NK-92 treated with Interleukin-12 subunit alpha and Interleukin-12 subunit beta, amount 100 ng/mL, for 24 hours (cell line): ENCODE results near the gene MRFAP1.

Source experiments
- DNase-seq: peaks from one replicate; lab custom pipeline; 2025; lab: John Stamatoyannopoulos, UW

MRFAP1 gene

DNA sequence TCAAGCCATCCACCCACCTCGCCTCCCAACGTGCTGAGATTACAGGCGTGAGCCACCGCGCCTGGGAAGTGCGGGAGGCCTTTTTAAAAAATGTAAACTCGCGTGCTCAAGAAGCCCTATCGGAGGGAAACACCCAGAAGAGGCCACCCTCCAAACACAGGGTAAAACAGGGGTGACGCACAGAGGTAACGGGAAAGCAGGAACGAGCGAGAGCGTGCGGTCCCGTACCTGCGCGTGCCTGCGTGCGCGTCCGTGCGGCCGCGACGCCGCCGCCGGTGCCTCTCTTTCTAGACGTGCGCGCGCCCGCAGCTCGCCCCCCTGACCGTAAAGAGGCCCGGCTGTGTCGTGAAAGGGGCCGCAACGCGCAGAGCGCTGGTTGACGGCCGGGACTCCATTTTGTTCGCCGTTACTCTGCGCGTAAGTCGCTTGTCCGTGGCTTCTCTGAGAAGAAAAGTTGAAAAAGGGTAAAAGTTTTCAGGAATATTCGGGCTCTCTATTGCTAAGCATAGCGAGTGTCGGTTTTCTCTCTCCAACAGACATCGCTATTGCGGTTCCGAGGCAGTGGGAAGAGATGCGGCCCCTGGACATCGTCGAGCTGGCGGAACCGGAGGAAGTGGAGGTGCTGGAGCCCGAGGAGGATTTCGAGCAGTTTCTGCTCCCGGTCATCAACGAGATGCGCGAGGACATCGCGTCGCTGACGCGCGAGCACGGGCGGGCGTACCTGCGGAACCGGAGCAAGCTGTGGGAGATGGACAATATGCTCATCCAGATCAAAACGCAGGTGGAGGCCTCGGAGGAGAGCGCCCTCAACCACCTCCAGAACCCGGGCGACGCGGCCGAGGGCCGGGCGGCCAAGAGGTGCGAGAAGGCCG, at the start of gene MRFAP1:
MRFAP1 (plus strand) TSS at position 394 of the 872 bp plus-strand sequence; CDS start at position 572, 178 bp downstream.
- peak; percentile 86 for DNase-seq

DNA sequence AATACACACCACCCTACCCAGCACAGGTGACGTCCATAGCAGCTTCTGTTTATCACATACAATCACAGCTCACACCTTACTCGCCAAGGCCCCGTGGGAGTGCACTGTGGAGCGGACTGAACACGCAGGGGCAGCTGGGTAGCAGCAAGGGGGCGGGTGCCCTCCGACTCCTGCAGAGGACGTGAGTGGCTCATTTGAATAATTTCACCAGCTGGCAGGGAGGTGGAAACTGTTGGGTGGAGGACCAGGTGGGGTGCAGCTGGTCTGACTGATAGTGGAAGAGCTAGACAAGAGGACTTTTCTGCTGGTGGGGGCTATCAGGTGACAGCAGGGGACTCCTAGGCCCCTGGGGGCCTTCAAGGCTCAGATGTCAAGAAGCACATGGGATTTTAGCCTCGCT, 49.2 kb upstream of the MRFAP1 start:
- no peak for DNase-seq

DNA sequence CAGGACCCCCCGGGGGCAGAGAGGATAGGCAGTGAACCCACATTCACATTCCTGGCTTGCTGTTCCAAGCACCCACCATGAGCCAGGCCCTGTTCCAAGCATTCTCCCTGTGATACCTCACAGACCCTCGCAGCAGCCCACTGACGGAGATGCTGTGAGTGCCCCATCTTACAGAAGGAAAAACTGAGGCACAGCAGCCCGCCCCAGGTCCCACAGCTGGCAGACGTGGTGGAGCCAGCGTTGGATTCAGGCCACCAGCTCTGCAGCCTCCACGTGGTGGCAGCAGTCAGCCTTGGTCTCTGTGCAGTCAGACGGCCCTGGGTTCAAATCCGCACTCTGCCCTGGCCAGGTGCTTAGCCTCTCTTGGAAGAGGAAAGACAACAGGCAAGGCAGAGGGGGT, 48.7 kb upstream of the MRFAP1 start:
- no peak for DNase-seq

DNA sequence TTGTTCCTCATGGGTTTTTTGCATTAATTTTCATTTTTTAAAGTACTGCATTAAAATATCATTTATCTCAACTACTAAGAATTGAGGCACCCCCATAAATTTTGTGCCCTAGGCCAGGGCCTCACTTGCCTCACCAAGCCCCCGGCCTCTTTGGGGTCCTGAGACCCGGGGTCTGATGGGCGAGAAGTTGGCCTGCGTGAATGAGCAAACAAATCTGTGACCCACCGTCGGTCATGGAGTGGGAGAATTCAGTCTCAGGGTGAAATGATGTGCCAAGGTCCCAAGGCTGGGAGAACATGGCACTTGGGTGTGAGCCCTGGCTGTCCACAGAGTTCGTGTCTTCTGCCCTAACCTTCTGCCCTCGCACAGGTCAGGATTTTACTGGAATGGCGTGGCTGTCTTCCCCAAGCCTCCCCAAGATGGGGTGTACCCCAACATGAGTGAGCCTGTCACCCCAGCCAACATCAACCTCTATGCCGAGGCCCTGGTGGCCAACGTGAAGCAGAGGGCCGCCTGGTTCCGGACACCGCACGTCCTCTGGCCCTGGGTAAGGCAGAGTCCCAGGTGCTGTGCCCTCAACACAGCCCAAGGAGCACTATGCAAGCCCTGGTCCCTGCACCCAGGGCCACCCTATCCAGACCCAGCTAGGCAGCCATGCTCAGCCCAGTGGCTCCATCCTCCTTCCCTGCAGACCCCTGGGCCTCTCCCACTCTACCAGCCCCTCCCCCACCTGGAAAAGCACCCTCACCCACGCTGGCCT, 47.5 kb upstream of the MRFAP1 start:
- no peak for DNase-seq

DNA sequence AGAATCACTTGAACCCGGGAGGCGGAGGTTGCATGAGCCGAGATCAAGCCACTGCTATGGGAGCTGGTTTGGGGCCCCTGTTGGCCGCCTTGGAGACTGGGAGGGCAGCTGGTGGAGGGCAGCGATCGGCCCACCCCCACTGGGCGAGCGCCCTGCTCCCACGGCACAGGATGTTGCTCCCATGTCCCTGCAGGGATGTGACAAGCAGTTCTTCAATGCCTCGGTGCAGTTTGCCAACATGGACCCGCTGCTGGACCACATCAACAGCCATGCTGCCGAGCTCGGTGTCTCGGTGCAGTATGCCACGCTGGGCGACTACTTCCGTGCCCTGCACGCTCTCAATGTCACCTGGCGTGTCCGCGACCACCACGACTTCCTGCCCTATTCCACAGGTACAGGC, 46.1 kb upstream of the MRFAP1 start:
- DNase-seq, result no peak

DNA sequence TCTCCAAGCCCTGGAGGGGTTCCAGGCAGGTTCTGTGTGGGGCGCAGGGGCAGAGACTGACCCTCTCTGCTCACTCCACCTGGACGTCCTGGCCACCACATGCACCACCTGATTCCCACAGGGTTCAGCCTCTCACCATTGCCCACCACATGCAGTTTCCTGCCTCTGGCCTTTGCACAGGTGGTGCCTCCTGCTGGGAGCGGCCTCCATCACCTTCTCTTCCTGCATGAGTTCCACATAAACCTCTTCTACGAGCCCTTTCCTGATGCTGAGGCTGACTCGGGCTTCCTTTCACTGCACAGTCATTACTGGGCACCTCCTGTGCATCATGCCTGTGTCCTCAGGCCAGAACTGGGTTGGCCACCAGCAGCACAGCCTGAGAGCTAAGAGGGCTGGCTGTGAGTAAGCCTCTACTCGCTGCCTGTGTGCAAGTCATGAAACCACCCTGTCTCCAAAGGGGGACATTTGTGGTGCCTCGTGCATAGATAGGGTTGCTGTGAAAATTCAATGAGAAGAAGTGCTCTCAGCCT, 45.6 kb upstream of the MRFAP1 start:
- DNase-seq, result no peak

DNA sequence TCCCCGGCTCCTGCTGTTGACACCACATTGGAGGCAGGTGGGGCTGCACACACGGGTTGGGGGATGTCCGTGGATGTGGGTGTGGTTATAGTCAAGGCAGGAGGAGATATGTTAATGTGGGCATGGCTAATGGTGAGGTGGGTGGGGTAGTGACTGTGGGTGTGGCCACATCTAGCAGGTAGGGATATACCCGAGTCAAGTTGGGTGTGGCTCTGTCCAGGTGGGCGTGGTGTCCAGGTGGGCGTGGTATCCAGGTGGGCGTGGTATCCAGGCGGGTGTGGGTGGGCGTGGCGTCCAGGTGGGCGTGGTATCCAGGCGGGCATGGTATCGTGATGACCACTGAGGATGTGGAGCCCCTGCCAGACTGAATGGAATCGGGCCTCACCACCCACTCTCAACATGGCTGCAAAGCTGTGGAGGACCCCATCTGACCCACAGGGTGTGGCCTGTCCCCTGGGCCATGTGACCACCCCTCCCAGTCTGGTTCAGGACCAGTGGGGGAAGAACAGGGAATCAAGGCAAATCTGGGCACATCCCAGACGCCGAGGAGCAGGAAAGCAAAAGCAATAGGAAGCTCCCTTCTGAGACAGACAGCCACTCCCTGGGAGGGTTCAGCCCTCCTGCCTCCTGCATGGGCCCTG, 44.5 kb upstream of the MRFAP1 start:
- DNase-seq, result no peak

DNA sequence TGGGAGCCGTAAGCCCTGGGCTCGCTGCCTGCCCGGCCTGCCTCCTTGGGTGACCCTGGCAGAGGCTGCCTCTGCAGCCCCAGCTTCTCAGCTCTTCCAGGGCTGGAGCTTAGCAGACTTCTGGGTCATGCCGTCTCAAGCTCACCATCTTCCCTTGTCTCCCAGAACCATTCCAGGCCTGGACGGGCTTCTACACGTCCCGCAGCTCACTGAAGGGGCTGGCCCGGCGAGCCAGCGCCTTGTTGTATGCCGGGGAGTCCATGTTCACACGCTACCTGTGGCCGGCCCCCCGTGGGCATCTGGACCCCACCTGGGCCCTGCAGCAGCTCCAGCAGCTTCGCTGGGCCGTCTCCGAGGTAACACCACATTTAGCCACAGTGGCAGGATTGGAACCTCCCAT, 43.5 kb upstream of the MRFAP1 start:
- DNase-seq, result no peak

DNA sequence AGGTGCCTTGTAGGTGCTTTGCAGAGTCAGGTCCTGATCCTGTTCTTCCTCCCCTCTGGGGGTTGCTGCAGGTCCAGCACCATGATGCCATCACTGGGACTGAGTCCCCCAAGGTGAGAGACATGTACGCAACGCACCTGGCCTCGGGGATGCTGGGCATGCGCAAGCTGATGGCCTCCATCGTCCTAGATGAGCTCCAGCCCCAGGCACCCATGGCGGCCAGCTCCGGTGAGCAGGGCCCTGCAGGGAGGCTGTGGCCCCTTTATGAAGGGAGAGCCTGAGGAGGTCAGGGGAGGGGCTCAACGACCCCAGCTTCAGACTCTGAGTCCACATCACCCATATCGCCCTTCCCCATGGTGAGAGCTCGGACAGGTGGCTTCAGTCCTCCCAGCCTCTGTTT, 42.4 kb upstream of the MRFAP1 start:
- DNase-seq, result no peak

DNA sequence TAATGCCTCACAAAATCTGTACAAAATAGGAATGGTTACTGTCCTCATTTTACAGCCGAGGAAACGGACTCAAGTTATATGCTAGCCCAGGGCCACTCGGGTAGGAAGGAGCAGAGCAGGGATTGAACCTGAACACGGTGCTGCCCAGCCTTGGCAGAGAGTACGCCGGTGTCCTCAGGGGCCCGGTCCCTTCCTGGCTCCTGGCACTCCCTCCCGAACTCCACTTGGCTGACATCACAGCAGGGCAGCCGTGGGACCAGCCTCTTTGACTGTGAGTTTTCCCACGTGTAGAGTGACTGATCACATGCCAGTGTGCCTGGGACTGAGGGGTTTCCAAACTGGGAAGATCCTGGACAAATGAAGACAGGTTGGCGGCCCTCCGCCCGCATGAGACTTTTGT, 41.8 kb upstream of the MRFAP1 start:
- DNase-seq, result no peak

DNA sequence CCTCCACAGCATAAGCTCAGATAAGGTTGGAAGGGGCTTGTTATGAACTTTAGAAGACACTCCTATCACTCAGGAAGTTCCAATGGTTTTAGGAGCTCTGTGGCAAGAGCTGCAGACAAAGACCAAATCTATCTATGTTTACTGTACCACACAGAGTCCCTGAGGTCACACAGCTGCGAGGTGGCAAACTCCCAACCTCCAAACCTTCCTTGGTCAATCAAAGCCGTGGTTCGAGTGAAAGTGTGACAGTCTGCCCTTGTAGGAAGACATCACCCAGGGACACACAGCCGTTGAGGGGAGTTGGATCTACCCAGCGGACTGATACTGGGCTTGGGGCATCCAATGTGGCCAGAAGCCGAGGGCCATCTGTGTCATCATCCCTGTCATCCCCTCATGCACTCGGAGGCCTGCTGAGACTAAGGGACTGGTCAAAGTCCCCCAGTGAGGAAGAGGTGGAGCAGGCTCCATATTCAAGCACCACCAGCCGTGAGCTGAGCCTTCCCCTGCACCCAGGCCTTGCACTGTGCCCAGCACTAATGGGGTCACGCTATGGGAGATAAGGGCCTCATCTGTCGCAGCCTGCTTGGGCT, 38.7 kb upstream of the MRFAP1 start:
- DNase-seq, result no peak

DNA sequence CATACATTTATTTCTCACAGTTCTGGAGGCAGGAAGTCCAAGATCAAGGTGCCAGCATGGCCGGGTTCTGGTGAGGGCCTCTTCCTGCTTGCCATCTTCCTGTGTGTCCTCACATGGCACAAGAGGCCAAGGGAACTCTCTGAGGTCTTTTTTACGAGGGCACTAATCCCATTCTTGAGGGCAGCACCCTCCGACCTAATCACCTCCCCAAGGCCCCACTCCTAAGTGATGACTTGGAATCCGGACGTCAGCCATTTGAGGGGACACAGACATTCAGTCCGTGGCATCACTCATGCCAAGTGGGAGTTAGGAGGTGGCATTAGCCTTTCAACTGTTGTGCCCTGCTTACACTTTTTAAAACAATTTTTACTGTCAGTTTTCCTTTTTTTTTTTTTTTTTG, 38.2 kb upstream of the MRFAP1 start:
- DNase-seq, result no peak

DNA sequence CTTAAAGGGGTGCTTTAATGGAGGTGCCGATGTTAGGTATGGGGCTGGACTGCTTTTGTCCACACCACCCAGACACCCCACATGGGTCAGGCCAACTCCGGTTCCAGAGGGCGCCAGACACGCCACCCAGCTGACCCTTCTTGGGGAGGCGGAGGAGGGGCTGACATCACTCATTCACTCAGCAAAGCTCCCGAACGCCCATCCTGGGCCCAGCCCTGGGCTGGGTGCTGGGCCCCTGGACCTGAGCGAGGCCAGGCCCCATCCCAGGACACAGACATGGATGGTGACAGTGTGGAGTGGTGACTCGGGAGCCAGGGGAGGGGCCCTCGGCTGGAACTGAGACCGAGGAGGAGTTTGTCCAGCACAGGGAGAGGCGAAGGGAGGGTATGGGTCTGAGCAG, 37.4 kb upstream of the MRFAP1 start:
- DNase-seq, result no peak

DNA sequence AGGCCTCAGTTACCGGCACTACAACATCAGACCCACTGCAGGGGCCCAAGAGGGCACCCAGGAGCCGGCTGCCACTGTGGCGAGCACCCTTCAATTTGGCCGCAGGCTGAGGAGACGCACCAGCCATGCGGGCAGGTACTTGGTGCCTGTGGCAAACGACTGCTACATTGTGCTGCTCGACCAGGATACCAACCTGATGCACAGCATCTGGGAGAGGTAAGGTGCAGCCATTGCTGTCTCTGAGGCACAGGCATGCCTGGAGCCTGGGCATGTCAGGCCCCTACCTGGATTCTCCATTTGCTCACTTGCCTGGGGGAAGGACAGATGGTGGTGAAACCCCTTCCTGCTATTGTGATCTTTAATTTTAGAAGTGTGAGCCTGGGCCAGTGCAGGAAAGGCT, 35.4 kb upstream of the MRFAP1 start:
- no peak for DNase-seq

DNA sequence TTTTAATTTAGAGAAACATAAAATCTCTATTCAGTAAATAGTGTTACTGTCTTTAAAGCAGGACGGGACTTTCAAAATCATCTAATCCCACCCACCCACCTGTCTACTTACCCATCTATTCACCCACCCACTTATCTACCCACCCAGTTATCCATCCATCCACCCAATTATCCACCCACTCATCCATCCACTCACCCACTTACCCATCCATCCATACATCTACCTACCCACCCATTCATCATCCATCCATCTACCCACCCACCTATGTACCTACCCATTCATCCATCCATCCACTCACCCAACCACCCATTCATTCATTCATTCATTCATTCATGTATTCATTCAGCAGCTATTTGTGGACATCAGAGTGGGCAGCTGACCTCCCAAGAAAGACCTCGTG, 34.9 kb upstream of the MRFAP1 start:
- DNase-seq, result no peak

DNA sequence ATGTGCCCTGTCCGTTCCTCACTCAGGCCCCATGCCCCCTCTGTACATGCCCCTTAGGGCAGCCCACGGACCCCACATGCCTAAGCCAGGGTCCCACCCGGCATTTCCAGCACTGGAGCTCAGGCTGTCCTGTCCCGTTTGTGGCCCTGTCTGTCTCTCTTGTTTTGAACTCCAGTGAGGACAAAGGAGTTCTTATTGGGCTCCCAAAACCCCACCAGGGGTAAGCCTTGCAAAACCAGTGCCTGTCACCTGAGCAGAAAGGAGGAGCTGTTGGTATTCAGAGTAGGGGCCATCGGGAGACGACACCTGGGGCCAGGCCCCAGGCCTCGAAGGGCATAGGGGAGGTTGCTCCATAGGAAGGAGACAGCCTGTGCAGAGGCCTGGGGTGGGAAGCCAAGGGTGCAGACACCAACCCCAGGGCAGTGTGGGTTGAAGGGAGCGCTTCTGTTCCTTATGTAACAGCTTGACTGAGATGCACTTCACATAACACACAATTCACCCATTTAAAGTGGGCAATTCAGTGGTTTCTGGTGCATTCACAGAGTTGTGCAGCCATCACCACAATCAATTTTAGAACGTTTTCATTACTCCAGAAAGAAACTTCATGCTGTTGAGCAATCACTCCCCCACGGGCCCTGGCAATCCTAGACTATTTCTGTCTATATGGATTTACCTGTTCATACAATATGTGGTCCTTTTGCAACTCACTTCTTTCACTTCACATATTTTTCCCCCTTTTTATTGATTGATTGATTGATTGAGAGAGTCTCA, 33.8 kb upstream of the MRFAP1 start:
- no peak for DNase-seq

DNA sequence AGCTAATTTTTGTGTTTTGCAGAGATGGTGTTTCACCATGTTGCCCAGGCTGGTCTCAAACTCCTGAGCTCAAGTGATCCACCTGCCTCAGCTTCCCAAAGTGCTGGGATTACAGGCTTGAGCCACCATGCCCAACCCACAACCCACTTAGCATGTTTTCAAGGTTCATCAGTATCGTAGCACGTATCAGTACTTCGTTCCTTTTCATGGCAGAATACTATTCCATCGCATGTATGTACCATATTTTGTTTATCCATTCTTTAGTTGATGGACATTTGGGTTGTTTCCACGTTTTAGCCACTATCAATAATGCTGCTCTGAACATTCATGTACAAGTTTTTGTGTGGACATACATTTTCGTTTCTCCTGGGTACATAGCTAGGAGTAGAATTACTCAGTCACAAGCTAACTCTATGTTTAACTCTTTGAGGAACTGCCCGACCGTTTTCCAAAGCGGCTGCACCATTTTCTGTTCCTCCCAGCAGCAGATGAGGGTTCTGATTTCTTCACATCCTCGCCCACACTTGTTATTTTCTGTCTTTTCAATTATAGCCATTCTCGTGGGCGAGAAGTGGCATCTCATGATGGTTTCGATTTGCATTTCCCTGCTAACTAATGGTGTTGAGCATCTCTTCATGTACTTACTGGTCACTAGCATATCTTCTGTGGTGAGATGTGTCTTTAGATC, 33.0 kb upstream of the MRFAP1 start:
- DNase-seq, result no peak

DNA sequence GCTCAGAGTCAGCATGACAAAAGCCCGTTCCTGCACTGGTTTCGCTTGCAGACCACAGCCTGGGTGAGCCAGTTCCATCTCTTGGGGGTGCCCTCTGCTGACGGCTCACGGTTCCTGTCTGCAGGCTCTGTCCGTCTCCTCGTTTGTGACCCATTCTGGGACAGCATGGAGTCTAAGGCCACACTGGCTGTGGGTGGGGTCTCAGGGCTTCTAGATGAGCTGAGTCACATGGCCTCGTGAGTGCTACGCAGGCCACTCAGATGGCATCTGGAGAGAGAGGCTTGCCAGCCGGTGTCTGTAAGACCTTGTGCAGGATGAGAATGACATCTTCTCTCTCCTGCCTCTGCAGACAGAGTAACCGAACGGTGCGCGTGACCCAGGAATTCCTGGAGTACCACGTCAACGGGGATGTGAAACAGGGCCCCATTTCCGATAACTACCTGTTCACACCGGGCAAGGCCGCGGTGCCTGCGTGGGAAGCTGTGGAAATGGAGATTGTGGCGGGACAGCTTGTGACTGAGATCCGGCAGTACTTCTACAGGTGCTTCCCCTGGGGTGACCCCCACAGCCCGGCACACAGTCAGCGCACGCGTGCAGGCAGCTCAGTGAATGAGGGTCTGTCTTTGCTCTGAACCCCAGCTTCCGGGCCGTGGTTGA, 31.6 kb upstream of the MRFAP1 start:
- no peak for DNase-seq

DNA sequence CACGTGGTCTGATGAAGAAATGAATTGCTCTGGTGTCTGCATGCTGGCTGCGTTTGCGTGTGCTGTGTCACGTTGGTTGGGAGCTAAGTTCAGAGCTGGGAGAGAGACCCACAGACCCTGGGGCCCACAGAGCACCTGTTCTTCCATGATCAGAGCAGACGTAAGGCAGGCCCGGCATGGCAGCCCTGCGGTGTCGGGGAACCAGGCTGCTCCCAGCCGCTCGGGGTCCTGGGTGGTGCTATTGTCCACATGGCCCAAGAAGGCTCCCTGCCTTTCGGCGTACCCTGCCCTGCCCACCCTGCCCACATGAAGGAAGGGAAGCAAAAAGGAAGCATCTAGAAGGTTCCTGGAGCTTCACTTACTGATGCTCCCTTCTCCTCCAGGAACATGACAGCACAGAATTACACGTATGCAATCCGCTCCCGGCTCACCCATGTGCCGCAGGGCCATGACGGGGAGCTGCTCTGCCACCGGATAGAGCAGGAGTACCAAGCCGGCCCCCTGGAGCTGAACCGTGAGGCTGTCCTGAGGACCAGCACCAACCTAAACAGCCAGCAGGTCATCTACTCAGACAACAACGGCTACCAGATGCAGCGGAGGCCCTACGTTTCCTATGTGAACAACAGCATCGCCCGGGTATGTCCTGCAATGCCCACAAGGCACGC, 30.9 kb upstream of the MRFAP1 start:
- peak; percentile 46 for DNase-seq
